GM12878 (cell line): ENCODE results near the gene CFAP300. TPM values are rescaled to one million over a fixed set of nuclear protein-coding genes. Genes with fewer than 3 reads are reported as not detected.

Source experiments
- ATAC-seq: fragments of 200-7000 bp; cut with Tn5 transposase; 3 replicates; pipeline ENCODE4 v1.9.1; 2020; ENCODE audit warnings: mild to moderate bottlenecking, moderate library complexity
- BruUV-seq: library from RNA; stranded (reverse); fragments of 400-500 nt; replicated peaks from 2 replicates; lab custom pipeline; 2021; lab: Mats Ljungman, UMichigan
- CTCF ChIA-PET: fragments of 300-600 bp; sonication (Branson Sonifier 250); formaldehyde crosslinking; extraction: SDS; loops from one replicate; lab custom pipeline; 2021; ENCODE audit warnings: inconsistent platforms; lab: Yijun Ruan, JAX
- POLR2A ChIA-PET: fragments of 350-600 bp; formaldehyde crosslinking; extraction: SDS; loops from one replicate; lab custom pipeline; 2021; ENCODE audit warnings: inconsistent platforms; lab: Charles Lee
- RAD21 ChIA-PET: fragments of 300-600 bp; sonication (Branson Sonifier 250); formaldehyde crosslinking; loops from one replicate; lab custom pipeline; 2023; ENCODE audit warnings: antibody characterized with exemption; ENCODE audit not compliant: unreplicated experiment; lab: Charles Lee
- SMC1A ChIA-PET: fragments of 300-600 bp; sonication (Branson Sonifier 250); formaldehyde crosslinking; loops from one replicate; lab custom pipeline; 2023; ENCODE audit not compliant: unreplicated experiment, uncharacterized antibody; lab: Charles Lee
- DNase-seq: peaks from one replicate; pipeline ENCODE4 v3.0.0-alpha.2; 2011; ENCODE audit warnings: low read depth, low spot score
- FAIRE-seq: peaks from 3 replicates; lab custom pipeline; 2011; peaks lifted over from hg19 to GRCh38; lab: Jason Lieb, UNC
- H2AFZ ChIP-seq: 2 replicates; pipeline ENCODE4 v1.6.0; 2011; ENCODE audit warnings: low read depth, low read length, control low read depth; ENCODE audit not compliant: control insufficient read depth
- H3K27ac ChIP-seq: 2 replicates; pipeline ENCODE4 v1.5.1; 2011; ENCODE audit warnings: control low read depth; ENCODE audit not compliant: control insufficient read depth, insufficient read depth
- H3K27me3 ChIP-seq, 2 experiments: replicated peaks in 1 of 2; 2 replicates each; pipeline versions ENCODE4 v1.6.0 to v1.6.1; 2011; ENCODE audit warnings: low read length in 1 of 2; ENCODE audit not compliant: control insufficient read depth in 2 of 2, insufficient read depth in 2 of 2
- H3K36me3 ChIP-seq, 2 experiments: 2 replicates each; pipeline ENCODE4 v1.5.1; 2011; ENCODE audit warnings: low read length in 1 of 2; ENCODE audit not compliant: control insufficient read depth in 2 of 2, insufficient read depth in 2 of 2
- H3K4me1 ChIP-seq: 2 replicates; pipeline ENCODE4 v1.6.1; 2011; ENCODE audit warnings: mild to moderate bottlenecking, low read length, moderate library complexity, mixed read lengths; ENCODE audit not compliant: control insufficient read depth, insufficient read depth
- H3K4me2 ChIP-seq: 2 replicates; pipeline ENCODE4 v1.6.0; 2011; ENCODE audit warnings: control low read depth; ENCODE audit not compliant: control insufficient read depth, insufficient read depth
- H3K4me3 ChIP-seq: fragments of 200-600 bp; sonication (generic); 2 replicates; pipeline ENCODE4 v1.5.1; 2016
- H3K79me2 ChIP-seq: 2 replicates; pipeline ENCODE4 v1.6.0; 2011; ENCODE audit warnings: low read length; ENCODE audit not compliant: control insufficient read depth, insufficient read depth
- H3K9ac ChIP-seq: 2 replicates; pipeline ENCODE4 v1.8.0; 2011; ENCODE audit warnings: low read length, control low read depth, mixed read lengths; ENCODE audit not compliant: control insufficient read depth, insufficient read depth
- H3K9me3 ChIP-seq: replicated peaks from 3 replicates; pipeline ENCODE4 v1.5.1; 2011; ENCODE audit warnings: mild to moderate bottlenecking, low read length; ENCODE audit not compliant: control insufficient read depth, insufficient read depth
- H4K20me1 ChIP-seq: 2 replicates; pipeline ENCODE4 v1.6.0; 2011; ENCODE audit not compliant: control insufficient read depth, insufficient read depth
- ATF2 ChIP-seq: IDR thresholded peaks from 2 replicates; pipeline ENCODE4 v1.6.1; 2012; ENCODE audit warnings: low read length, inconsistent platforms
- CTCF ChIP-seq, 3 experiments: IDR thresholded peaks in 2 of 3; conservative IDR thresholded peaks in 1 of 3; 2 replicates each; pipeline ENCODE4 v1.5.1; 2011; ENCODE audit warnings: low read depth in 3 of 3, low read length in 3 of 3, mild to moderate bottlenecking in 3 of 3, control low read depth in 2 of 3, moderate library complexity in 2 of 3, inconsistent platforms in 1 of 3, mixed read lengths in 1 of 3; ENCODE audit not compliant: control insufficient read depth in 2 of 3, insufficient read depth in 1 of 3; ENCODE audit errors: extremely low read depth in 1 of 3
- EZH2 ChIP-seq: IDR thresholded peaks from 2 replicates; pipeline ENCODE4 v1.6.1; 2012; ENCODE audit warnings: low read depth, mild to moderate bottlenecking, control low read depth, inconsistent platforms, low read length, borderline replicate concordance; ENCODE audit not compliant: control insufficient read depth
- TCF12 ChIP-seq: IDR thresholded peaks from 2 replicates; pipeline ENCODE4 v1.6.1; 2011; ENCODE audit warnings: low read depth, mild to moderate bottlenecking, low read length
- WGBS: methylation state at CpG from one replicate; pipeline ENCODE4 v1.1.6; 2016; ENCODE audit warnings: low lambda C conversion rate; ENCODE audit not compliant: insufficient replicate concordance, insufficient coverage; ENCODE audit errors: missing lambda C conversion rate; 5-methylcytosine and 5-hydroxymethylcytosine counted together
- in situ Hi-C: fragments of 300-500 bp; cut with MboI; formaldehyde crosslinking; loops from 9 replicates; pipeline ENCODE4 v1.14.3; 2018; ENCODE audit warnings: mixed read lengths
- intact Hi-C: fragments of 100-400 bp; cut with micrococcal nuclease; formaldehyde crosslinking; loops from one replicate; pipeline ENCODE4 v1.14.2; 2022; ENCODE audit not compliant: unreplicated experiment
- polyA plus RNA-seq, 11 experiments: library from polyadenylated mRNA; depleted of rRNA in 4 of 11; unstranded in 6 of 11; stranded (reverse) in 5 of 11; fragments of >200 nt; fragmentation: Nextera tagmentation in 4 of 11; fragmentation: Illumina TruSeq in 1 of 11; extraction: Ambion mirVana in 4 of 11; extraction: Trizol in 1 of 11; gene quantifications; 1 replicate in 1 of 11; 2 replicates in 10 of 11; pipeline versions ENCODE4 v1.2.1 to v1.2.3, GENCODE V29; 2011 to 2016; ENCODE audit warnings: inconsistent platforms in 2 of 11, missing spikeins in 2 of 11, low read depth in 1 of 11
- total RNA-seq, 4 experiments: library from RNA; depleted of rRNA in 3 of 4; stranded (reverse); fragments of >200 nt in 3 of 4; fragmentation: Illumina TruSeq in 1 of 4; extraction: Trizol in 1 of 4; gene quantifications; 2 replicates each; pipeline versions ENCODE4 v1.2.1 to v1.2.3, GENCODE V29; 2013 to 2021

The CFAP300 gene
- total and polyA plus RNA-seq, 10 of the 15 experiments (the other 5 are each of a cell fraction or from before 2014, with no cell fraction given) = not detected

GRCh38 chr11:102005306-102005705, 41.9 kb upstream of the CFAP300 start:
- no peak for DNase-seq
- CTCF ChIA-PET = interaction anchor here (0.6 to 4.1 kb wide), 9 partner anchors 8 to 1851 kb away, joined by 3 to 110 read pairs (median 5); no protein-coding TSS in a partner anchor
- RAD21 ChIA-PET = interaction anchor here (4.0 kb wide), 1 partner anchor 143 kb away, joined by 49 read pairs; no protein-coding TSS in a partner anchor
- ATAC-seq = no peak
- no peak overlapping the region for H2AFZ ChIP-seq
- WGBS = 58% methylated on average over 4 of the region's 4 CpGs
- FAIRE-seq = no peak
- no peaks in the 10 kb centered on the region for H3K9me3 ChIP-seq
- H3K79me2 ChIP-seq = no peaks in the 10 kb centered on the region
- H3K27ac ChIP-seq = no peak overlapping the region
- no peak overlapping the region for H3K4me2 ChIP-seq
- in situ Hi-C loops = loop anchor here (10.0 kb wide), 1 partner anchor 141 kb away; no protein-coding TSS in a partner anchor
- no peaks in the 10 kb centered on the region for H3K36me3 ChIP-seq
- intact Hi-C loops = loop anchor here (5.0 kb wide), 1 partner anchor 568 kb away; no protein-coding TSS in a partner anchor
- POLR2A ChIA-PET = no interaction called here
- no peak overlapping the region for H3K4me3 ChIP-seq
- H4K20me1 ChIP-seq = no peaks in the 10 kb centered on the region
- no TSS peak for BruUV-seq
- H3K9ac ChIP-seq = no peak overlapping the region
- no peak for TF ChIP-seq EZH2
- TF ChIP-seq CTCF (IDR thresholded peaks at IDR 0.05 in 2 of 3, conservative IDR thresholded peaks at IDR 0.05 in 1 of 3; ENCODE audit: control insufficient read depth in 2 of 3, extremely low read depth in 1 of 3, insufficient read depth in 1 of 3, low read depth in 3 of 3, low read length in 3 of 3) = no peak
- no peak for TF ChIP-seq ATF2
- TF ChIP-seq TCF12 = no peak
- SMC1A ChIA-PET = interaction anchor here (1.6 to 3.8 kb wide), 3 partner anchors 13 to 609 kb away, joined by 4 to 45 read pairs (median 5); no protein-coding TSS in a partner anchor
- H3K27me3 ChIP-seq = no peaks in the 10 kb centered on the region
- no peaks in the 10 kb centered on the region for H3K4me1 ChIP-seq
